GM19240 (cell line): ENCODE measurements around the gene TMEM232.
A peak's percentile ranks its signal among the peaks of the same experiment; 100 is the strongest.
"Not testable (repeated sequence)": the region's sequence is repeated elsewhere in the genome, so short reads cannot be mapped to it uniquely, and the experiment has no call there.

Experiments used
- DNase-seq: peaks from one replicate; pipeline ENCODE4 v3.0.0; 2011; ENCODE audit warnings: low spot score; ENCODE audit not compliant: insufficient read length

The TMEM232 gene

DNA sequence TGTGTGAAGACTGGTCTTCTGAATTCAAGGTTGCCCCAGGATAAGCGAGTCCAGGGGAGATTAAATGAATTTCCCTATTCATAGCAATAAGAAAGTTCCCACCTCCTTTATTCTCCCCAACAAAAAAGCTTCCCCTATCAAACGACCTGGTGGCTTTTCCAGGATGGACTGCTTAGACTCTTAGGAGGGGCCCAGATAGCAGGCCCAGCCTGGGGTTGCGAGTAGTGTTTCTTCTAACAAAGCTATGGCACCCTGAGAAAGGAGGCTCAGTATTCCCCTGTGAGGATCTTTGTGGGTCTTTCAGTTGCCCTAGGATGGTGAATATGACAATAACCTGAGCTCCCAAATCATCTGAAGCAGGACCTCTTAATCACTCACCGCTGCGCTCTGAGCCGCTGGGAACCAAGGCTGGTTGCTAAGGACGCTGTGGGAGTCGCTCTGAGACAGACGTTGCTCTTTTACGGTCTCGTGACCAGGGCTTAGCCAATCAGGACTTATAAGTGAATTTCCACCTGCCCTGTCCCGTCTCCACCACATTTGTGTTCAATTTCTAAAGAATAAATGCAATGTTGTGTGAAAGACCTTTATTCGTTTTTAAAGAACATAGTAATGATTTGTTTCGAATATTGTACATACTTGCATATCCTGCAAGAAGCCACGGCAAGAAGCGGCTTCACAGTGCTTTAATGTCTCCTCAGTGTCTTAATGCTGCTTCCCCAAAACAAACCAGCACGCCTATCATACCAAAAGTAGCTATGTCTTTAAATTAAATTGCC lies at the start of gene TMEM232:
Gene TMEM232 (minus strand): TSS at position 423 of the 776 bp plus-strand sequence. CDS start 59,319 bp downstream, outside the sequence.
- peak; percentile 41 for DNase-seq

GRCh38 chr5:110770286-110770685 lies 43.8 kb upstream of the TMEM232 start:
- DNase-seq: no peak

- no peak for DNase-seq
Observed at GRCh38 chr5:110769000-110769681, 42.7 kb upstream of the TMEM232 start.

GRCh38 chr5:110768138-110768860 lies 41.8 kb upstream of the TMEM232 start:
- no peak for DNase-seq

DNA sequence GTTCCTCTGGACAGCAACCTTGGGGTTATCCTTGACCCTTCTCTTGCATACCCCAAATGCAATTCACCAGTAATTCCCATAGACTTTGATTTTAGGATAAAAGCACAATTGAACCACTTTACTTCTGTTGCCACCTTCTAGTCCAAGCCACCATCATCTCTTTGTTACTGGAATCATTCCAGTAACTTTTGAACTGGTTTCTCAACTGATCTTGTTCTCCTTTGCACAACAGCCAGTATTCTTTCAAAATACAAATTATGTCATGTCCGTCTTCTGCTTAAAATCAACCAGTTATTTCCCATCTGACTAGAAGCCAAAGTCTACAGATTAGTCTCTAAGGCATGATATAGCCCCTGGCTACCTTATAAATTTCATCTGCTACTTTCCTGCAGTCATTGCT lies 33.7 kb upstream of the TMEM232 start:
- no peak for DNase-seq

DNA sequence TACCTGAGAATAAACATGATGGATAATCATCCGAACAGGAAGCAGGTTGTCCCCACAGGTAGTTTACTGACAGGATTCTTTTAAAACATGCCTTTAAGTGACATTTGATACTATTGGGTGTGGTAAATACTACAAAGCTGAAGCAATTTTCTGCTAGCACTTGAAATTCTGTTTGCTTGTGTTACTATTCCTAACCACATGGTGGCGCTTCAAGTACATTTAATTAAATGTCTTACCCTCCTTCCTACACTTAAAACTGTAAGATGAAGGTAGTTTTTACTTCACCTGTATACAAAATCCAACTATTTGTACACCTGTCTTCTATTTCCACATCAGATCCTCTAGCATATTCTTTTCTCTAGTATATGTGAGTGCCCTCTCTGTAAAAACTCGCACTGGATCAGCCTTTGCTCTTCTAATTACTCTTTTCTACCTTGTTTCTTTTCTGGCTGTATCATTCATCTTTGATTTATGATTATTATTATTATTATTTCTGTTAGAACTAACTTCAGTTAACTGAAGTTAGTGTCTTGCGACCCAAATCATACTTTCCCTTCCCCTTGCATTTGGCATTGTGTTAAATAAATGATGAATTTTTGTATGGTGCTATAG lies 30.8 kb upstream of the TMEM232 start:
- DNase-seq: no peak

GRCh38 chr5:110754181-110754580 lies 27.7 kb upstream of the TMEM232 start:
- DNase-seq: no peak

DNA sequence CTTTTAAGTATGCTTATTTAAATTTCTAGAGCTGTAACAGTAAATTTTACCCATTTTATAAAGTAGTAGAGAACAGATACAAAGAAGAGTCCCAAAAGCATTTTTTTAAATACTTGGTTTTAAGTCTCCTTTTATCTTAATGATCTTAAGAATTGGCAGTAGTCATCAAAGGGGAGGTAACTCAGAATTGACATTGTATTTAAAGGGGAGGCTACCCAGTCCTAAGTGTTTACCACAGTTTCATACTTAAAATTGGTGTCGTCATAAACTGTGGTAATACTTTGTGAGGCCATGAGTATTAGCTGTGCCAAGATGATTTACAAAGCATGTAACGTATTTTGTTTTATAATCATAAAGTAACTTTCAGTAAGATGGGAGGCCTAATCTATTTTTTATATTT lies 27.1 kb upstream of the TMEM232 start:
- no peak for DNase-seq

GRCh38 chr5:110752953-110753352 lies 26.5 kb upstream of the TMEM232 start:
- DNase-seq: no peak

DNA sequence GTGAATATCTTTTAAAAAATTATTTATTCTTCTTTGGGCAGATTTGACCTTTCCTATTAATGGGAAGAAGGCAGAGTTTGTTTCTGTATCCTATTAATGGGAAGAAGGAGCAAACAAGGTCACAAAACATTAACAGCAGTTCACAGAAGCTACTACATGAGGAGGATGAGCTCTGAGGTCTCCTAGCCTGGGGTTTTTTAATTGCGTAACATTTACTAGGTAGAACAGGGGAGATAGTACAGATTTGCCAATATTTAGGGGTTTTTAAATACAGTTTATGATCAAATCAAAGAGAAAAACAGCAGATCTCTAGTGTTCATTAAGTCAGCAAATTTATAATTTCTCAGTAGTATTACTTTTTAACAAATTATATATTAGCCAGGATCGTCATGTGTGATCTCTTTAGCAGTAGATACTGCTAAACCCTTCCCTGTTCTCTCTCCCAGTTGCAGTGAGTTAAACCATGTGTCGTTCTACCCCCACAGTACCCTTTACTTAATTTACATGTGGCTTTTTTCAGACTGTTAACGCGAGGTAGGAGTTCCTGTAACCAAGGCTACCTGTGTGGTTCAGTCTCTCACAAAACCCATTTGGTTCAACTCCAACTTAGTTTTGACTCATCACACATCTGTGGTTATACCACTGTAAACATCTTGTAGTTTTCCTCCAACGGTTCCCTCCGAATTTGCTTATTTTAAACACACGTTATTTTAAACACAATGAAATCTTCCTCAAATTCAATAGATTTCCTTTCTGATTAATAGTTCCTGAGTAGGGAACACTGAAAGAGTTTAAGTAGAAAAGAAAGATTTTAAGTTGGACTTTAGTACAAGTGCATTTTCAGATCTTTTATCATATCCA lies 25.7 kb upstream of the TMEM232 start:
- peak; percentile 22 for DNase-seq

DNA sequence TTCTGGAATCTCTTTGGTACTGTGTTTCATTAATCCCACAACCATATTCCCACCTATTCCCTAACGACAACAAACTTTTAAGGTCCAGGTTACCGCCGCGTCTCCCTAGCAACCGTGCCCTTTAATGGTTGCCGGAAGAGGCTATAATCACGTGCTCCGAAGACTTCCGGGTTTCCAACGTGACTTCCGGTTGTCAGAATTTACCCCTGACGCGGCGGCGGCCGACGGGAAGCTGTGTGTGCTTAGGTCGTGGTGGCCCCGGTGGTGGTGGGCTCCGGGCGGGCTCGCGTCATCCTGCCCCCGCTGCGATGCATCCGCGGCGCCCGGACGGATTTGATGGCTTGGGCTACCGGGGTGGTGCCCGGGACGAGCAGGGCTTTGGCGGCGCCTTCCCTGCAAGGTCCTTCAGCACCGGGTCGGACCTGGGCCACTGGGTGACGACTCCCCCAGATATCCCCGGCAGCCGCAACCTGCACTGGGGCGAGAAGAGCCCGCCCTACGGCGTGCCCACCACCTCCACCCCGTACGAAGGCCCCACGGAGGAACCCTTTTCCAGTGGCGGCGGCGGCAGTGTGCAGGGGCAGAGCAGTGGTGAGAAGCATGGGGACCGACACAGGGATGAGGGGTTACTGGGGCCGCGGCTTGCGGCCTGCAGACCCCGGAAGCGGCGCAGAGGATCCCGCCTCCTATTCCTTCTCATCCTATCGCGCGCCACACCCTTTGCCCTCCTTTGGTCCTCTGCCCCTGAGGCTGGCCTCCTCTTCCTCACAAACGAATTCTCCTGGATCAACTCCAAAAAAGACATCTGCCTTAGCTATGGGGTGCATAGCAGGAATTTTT lies 12.6 kb upstream of the TMEM232 start, which contains the start of gene SLC25A46:
Gene SLC25A46 (plus strand): TSS at position 196 of the 840 bp plus-strand sequence. CDS start 113 bp downstream, at position 309.
- peak; percentile 48 for DNase-seq

GRCh38 chr5:110738503-110738811 lies 12.0 kb upstream of the TMEM232 start:
- DNase-seq: peak; percentile 29

DNA sequence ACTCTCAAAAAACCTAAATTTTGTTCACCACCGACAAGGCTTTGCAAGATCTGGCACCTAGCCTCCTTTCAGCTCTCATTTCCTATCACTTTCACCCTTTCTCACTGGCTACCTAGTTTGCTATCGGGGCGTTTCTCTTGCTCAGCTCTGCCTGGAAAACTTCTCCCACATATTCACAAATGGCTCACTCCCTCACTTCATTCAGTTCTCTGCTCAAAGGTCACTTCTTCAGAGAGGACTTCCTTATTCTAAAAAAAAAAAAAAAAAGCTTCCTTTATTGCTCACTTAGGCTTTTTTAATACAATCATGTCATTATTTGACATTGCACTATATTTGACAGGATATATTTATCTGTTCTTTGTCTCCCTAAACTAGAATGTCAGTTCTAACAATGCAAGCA lies 10.3 kb upstream of the TMEM232 start:
- DNase-seq: no peak

DNA sequence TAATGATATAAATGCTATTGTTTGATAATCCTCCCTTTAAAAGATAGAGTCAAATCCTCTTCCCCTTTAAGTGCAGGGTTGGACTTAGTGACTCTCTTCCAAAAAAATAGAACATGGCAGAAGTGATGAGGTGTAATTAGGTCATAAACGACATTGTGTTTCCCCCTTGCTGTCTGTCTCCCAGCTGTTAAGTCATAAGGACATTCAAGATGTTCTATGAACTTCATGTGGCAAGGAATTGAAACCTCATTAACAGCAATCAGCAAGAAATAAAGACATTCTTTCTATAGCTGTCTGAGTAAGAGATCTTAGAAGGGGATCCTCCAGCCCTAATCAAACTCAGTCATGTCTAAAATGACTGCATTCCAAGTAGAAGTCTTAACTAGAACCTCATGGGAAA lies 9.1 kb upstream of the TMEM232 start:
- no peak for DNase-seq

GRCh38 chr5:110734101-110734500 lies 7.6 kb upstream of the TMEM232 start:
- no peak for DNase-seq

DNA sequence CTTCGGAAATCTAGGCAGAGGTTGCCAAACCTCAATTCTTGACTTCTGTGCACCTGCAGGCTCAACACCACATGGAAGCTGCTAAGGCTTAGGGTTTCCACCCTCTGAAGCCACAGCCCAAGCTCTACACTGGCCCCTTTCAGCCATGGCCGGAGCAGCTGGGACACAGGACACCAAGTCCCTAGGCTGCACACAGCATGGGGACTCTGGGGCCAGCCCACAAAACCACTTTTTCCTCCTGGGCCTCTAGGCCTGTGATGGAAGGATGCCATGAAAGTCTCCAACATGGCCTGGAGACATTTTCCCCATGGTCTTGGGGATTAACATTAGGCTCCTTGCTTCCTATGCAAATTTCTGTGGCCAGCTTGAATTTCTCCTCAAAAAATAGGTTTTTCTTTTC lies 5.0 kb upstream of the TMEM232 start:
- not testable (repeated sequence) for DNase-seq

GRCh38 chr5:110727025-110727314 lies 499 bp upstream of the TMEM232 start:
- DNase-seq: no peak

DNA sequence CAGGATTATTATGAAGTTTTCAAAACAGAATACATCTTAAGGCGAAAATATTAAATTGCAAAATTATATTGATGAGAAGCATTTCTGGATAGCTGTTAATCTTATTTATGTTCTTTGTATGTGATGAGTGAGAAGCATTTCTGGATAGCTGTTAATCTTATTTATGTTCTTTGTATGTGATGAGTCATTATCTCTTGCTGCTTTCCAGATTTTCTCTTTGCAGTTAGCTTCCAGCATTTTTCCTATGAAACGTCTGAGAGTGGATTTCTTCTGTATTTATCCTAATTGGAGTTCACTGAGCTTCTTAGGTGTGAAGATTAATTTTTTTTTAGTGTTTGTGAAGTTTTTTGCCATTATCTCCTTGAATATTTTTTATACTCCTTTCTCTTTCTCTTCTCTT lies 8.2 kb downstream of the TMEM232 start:
- DNase-seq: no peak

DNA sequence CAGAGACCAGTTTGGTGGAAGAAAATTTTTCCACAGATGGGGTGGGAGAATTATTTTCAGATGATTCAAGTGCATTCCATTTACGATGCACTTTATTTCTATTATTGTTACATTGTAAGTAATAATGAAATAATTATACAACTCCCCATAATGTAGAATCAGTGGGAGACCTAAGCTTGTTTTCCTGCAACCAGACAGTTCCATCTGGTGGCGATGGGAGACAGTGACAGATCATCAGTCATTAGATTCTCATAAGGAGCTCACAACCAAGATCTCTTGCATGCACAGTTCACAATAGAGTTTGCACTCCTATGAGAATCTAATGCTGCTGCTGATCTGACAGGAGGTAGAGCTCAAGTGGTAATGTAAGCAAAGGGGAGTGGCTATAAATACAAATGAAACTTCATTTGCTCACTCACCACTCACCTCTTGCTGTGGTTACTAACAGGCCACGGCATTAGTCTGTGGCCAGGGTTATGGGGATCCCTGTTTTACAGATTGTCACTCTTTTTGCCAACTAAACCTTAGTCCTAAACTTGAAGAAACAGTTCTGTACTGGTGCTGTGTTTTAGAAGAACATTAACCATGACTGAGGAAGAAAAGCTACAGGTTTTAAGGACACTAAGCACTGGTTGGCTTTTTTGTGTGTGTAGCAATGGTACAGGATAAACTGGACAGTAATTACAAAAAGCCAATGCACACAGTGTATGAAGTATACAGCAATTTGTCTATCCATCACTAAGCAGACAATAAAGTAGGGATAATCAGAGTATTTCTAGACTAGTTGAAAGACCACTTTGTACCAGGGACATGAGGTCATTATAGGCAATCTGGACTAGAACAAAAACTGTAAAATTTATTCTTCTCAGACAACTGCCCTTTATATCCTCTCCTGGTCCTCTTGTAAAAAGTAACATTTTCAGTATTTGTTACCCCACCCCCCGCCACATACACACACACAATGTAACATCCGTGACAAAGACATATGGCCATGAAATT lies 9.9 kb downstream of the TMEM232 start:
- DNase-seq: no peak
